ENCODE measurements around the gene BAIAP2. TPM values are rescaled to one million over a fixed set of nuclear protein-coding genes. Genes with fewer than 3 reads are reported as not detected.

BAIAP2 gene
- polyA plus RNA-seq, 1 donor from 2014 or later: 17.5 TPM

- no peak overlapping the region for H3K27ac ChIP-seq (ENCODE audit: low read length)
- H3K4me2 ChIP-seq (ENCODE audit: low read length): no peak overlapping the region
- no peaks in the 10 kb centered on the region for H3K9me3 ChIP-seq (ENCODE audit: low read length)
- H3K27me3 ChIP-seq (ENCODE audit: insufficient read depth, low read depth, low read length): no peaks in the 10 kb centered on the region
- H3K4me3 ChIP-seq (ENCODE audit: low read length): no peak overlapping the region
- H3F3A ChIP-seq (ENCODE audit: insufficient read depth, low read length, poor library complexity, severe bottlenecking): no peaks in the 10 kb centered on the region
- H3K9me2 ChIP-seq (ENCODE audit: insufficient read depth, low read length): no peaks in the 10 kb centered on the region
- H3K36me3 ChIP-seq (ENCODE audit: insufficient read depth, low read length): no peaks in the 10 kb centered on the region
- no peaks in the 10 kb centered on the region for H3K79me2 ChIP-seq (replicated peaks; ENCODE audit: insufficient read depth, low read length)
- H4K20me1 ChIP-seq (ENCODE audit: insufficient read depth): no peaks in the 10 kb centered on the region
- H3K9ac ChIP-seq (ENCODE audit: low read length): no peak overlapping the region
- H2AFZ ChIP-seq (ENCODE audit: low read depth, low read length): no peak overlapping the region
- TF ChIP-seq EZH2 (IDR thresholded peaks at IDR 0.05; ENCODE audit: borderline replicate concordance, insufficient read depth, low read length, poor library complexity, severe bottlenecking) (no peak), EP300 (conservative IDR thresholded peaks at IDR 0.05; ENCODE audit: poor library complexity, severe bottlenecking) (no peak)
- TF ChIP-seq, protein P1, sequence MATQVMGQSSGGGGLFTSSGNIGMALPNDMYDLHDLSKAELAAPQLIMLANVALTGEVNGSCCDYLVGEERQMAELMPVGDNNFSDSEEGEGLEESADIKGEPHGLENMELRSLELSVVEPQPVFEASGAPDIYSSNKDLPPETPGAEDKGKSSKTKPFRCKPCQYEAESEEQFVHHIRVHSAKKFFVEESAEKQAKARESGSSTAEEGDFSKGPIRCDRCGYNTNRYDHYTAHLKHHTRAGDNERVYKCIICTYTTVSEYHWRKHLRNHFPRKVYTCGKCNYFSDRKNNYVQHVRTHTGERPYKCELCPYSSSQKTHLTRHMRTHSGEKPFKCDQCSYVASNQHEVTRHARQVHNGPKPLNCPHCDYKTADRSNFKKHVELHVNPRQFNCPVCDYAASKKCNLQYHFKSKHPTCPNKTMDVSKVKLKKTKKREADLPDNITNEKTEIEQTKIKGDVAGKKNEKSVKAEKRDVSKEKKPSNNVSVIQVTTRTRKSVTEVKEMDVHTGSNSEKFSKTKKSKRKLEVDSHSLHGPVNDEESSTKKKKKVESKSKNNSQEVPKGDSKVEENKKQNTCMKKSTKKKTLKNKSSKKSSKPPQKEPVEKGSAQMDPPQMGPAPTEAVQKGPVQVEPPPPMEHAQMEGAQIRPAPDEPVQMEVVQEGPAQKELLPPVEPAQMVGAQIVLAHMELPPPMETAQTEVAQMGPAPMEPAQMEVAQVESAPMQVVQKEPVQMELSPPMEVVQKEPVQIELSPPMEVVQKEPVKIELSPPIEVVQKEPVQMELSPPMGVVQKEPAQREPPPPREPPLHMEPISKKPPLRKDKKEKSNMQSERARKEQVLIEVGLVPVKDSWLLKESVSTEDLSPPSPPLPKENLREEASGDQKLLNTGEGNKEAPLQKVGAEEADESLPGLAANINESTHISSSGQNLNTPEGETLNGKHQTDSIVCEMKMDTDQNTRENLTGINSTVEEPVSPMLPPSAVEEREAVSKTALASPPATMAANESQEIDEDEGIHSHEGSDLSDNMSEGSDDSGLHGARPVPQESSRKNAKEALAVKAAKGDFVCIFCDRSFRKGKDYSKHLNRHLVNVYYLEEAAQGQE (IDR thresholded peaks at IDR 0.05; ENCODE audit: borderline replicate concordance): no peak
- TF ChIP-seq, protein P2, sequence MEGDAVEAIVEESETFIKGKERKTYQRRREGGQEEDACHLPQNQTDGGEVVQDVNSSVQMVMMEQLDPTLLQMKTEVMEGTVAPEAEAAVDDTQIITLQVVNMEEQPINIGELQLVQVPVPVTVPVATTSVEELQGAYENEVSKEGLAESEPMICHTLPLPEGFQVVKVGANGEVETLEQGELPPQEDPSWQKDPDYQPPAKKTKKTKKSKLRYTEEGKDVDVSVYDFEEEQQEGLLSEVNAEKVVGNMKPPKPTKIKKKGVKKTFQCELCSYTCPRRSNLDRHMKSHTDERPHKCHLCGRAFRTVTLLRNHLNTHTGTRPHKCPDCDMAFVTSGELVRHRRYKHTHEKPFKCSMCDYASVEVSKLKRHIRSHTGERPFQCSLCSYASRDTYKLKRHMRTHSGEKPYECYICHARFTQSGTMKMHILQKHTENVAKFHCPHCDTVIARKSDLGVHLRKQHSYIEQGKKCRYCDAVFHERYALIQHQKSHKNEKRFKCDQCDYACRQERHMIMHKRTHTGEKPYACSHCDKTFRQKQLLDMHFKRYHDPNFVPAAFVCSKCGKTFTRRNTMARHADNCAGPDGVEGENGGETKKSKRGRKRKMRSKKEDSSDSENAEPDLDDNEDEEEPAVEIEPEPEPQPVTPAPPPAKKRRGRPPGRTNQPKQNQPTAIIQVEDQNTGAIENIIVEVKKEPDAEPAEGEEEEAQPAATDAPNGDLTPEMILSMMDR (IDR thresholded peaks at IDR 0.05; ENCODE audit: poor library complexity, severe bottlenecking): no peak
Observed at GRCh38 chr17:81113158-81113724, 78.3 kb downstream of the BAIAP2 start.

DNA sequence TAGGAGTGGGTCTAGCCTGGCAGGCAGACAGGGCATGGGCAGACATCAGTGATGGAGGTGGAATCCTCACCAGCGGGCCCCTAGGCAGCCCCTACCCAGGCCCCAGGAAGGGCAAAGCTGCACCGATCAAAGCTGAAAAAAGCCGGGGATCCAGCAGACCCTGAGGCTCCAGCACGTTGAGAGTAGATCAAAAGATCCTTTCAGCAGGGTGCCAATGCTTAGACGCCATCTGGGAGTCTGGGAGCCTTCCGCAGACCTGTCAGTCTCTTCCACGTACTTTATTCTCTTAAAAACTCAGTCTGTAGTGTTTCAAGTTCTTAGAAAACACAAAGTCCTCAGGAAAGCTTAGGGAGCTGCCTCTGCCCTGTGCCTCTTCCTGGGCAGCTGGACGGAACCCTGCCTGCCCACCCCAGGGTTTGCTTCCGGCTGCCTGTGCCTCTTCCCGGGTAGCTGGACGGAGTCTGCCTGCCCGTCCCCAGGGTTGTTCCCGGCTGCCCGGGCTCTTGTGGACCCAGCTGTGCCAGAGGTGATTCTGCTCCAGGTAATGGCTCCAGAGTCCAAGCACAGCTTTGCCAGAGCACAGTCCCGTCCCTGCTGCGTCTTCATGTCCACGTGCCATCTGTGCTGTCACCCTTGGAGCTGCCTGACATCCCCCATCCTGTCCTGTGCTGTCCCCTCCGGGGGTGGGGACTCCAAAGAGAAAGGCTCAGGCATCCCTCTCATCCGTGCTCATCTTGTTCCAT, 79.6 kb downstream of the BAIAP2 start:
- TF ChIP-seq EZH2 (IDR thresholded peaks at IDR 0.05; ENCODE audit: borderline replicate concordance, insufficient read depth, low read length, poor library complexity, severe bottlenecking) (no peak), TAF1 (IDR thresholded peaks at IDR 0.05; ENCODE audit: low read depth) (no peak)
- H2AFZ ChIP-seq (ENCODE audit: low read depth, low read length): no peak overlapping the region
- no peak overlapping the region for H3K4me3 ChIP-seq (ENCODE audit: low read length)
- H3K27ac ChIP-seq (ENCODE audit: low read length): no peak overlapping the region
- H4K20me1 ChIP-seq (ENCODE audit: insufficient read depth): no peaks in the 10 kb centered on the region
- no peaks in the 10 kb centered on the region for H3K79me2 ChIP-seq (replicated peaks; ENCODE audit: insufficient read depth, low read length)
- no peak overlapping the region for H3K9ac ChIP-seq (ENCODE audit: low read length)
- H3F3A ChIP-seq (ENCODE audit: insufficient read depth, low read length, poor library complexity, severe bottlenecking): no peaks in the 10 kb centered on the region
- no peak overlapping the region for H3K4me2 ChIP-seq (ENCODE audit: low read length)
- H3K9me2 ChIP-seq (ENCODE audit: insufficient read depth, low read length): no peaks in the 10 kb centered on the region
- H3K36me3 ChIP-seq (ENCODE audit: insufficient read depth, low read length): no peaks in the 10 kb centered on the region
- H3K27me3 ChIP-seq (ENCODE audit: insufficient read depth, low read depth, low read length): no peaks in the 10 kb centered on the region
- H3K9me3 ChIP-seq (ENCODE audit: low read length): no peaks in the 10 kb centered on the region

- no peak overlapping the region for H3K27ac ChIP-seq (ENCODE audit: low read length)
- H3K9ac ChIP-seq (ENCODE audit: low read length): no peak overlapping the region
- H3K79me2 ChIP-seq (replicated peaks; ENCODE audit: insufficient read depth, low read length): no peaks in the 10 kb centered on the region
- no peaks in the 10 kb centered on the region for H3F3A ChIP-seq (ENCODE audit: insufficient read depth, low read length, poor library complexity, severe bottlenecking)
- H3K36me3 ChIP-seq (ENCODE audit: insufficient read depth, low read length): no peaks in the 10 kb centered on the region
- no peaks in the 10 kb centered on the region for H3K9me2 ChIP-seq (ENCODE audit: insufficient read depth, low read length)
- H3K4me2 ChIP-seq (ENCODE audit: low read length): no peak overlapping the region
- H3K27me3 ChIP-seq (ENCODE audit: insufficient read depth, low read depth, low read length): no peaks in the 10 kb centered on the region
- H4K20me1 ChIP-seq (ENCODE audit: insufficient read depth): no peaks in the 10 kb centered on the region
- no peak overlapping the region for H3K4me3 ChIP-seq (ENCODE audit: low read length)
- no peak overlapping the region for H2AFZ ChIP-seq (ENCODE audit: low read depth, low read length)
- H3K9me3 ChIP-seq (ENCODE audit: low read length): no peaks in the 10 kb centered on the region
- TF ChIP-seq POLR2AphosphoS5 (IDR thresholded peaks at IDR 0.05) (no peak), EP300 (conservative IDR thresholded peaks at IDR 0.05; ENCODE audit: poor library complexity, severe bottlenecking) (no peak), TAF1 (IDR thresholded peaks at IDR 0.05; ENCODE audit: low read depth) (no peak), SMC3 (conservative IDR thresholded peaks at IDR 0.05; ENCODE audit: poor library complexity) (no peak), RAD21 (conservative IDR thresholded peaks at IDR 0.05) (no peak), EZH2 (IDR thresholded peaks at IDR 0.05; ENCODE audit: borderline replicate concordance, insufficient read depth, low read length, poor library complexity, severe bottlenecking) (no peak), MXI1 (conservative IDR thresholded peaks at IDR 0.05; ENCODE audit: poor library complexity, severe bottlenecking) (no peak)
- TF ChIP-seq, protein P2 (IDR thresholded peaks at IDR 0.05; ENCODE audit: poor library complexity, severe bottlenecking): no peak
Observed at GRCh38 chr17:81115219-81115618, 80.3 kb downstream of the BAIAP2 start.
